Melanocyte of skin (primary cell): ENCODE results near the gene RRAGB. TPM values are rescaled to one million over a fixed set of nuclear protein-coding genes. Genes with fewer than 3 reads are reported as not detected.

ENCODE experiments used
- total RNA-seq, 2 donors: library from RNA; depleted of rRNA; stranded (reverse); fragments of >200 nt; gene quantifications; 2 replicates each; pipeline ENCODE4 v1.2.3, GENCODE V29; 2012

The RRAGB gene
- 10 to 100 TPM; 16.2 to 18.3 TPM for total RNA-seq

GRCh38 chrX:55717521-55718497 is at the start of gene RRAGB:
RRAGB (plus strand) TSS chrX:55717749; CDS start chrX:55718328, 579 bp downstream.

Other genes starting within 250 kb of the RRAGB start
- gene USP51, start 227.9 kb upstream of the RRAGB start, total RNA-seq: 1 to 10 TPM; 4.3 to 7.9 TPM
- not detected for gene FOXR2, start 94.3 kb upstream of the RRAGB start, total RNA-seq